Natural killer cell (primary cell): ENCODE results near the gene UPF3B. TPM values are rescaled to one million over a fixed set of nuclear protein-coding genes. Genes with fewer than 3 reads are reported as not detected.
"Not testable (repeated sequence)": the region's sequence is repeated elsewhere in the genome, so short reads cannot be mapped to it uniquely, and the experiment has no call there.

Experiments used
- ATAC-seq, 3 donors: fragments of 150-1000 bp in 2 of 3; fragments of 200-7000 bp in 1 of 3; cut with Tn5 transposase; 1 replicate in 1 of 3; 2 replicates in 2 of 3; pipeline ENCODE4 v1.10.0; 2021; ENCODE audit warnings: mild to moderate bottlenecking in 2 of 3, moderate library complexity in 2 of 3
- DNase-seq, 2 donors: peaks; one replicate each; pipeline versions ENCODE4 v3.0.0 to v3.0.0-alpha.2; 2013 to 2021; ENCODE audit warnings: mixed read lengths in 1 of 2
- H3K27ac ChIP-seq: one replicate; pipeline ENCODE4 v1.5.1; 2013; ENCODE audit warnings: mild to moderate bottlenecking, low read length
- H3K27me3 ChIP-seq: one replicate; pipeline ENCODE4 v1.6.1; 2013; ENCODE audit warnings: low read length; ENCODE audit not compliant: control insufficient read depth, insufficient read depth
- H3K36me3 ChIP-seq: one replicate; pipeline ENCODE4 v1.6.1; 2013; ENCODE audit warnings: low read length; ENCODE audit not compliant: control insufficient read depth, insufficient read depth
- H3K4me1 ChIP-seq: one replicate; pipeline ENCODE4 v1.6.1; 2013; ENCODE audit warnings: low read length; ENCODE audit not compliant: control insufficient read depth, insufficient read depth
- H3K4me3 ChIP-seq: one replicate; pipeline ENCODE4 v1.5.1; 2013; ENCODE audit warnings: low read length
- H3K9me3 ChIP-seq: one replicate; pipeline ENCODE4 v1.6.1; 2013; ENCODE audit warnings: low read length; ENCODE audit not compliant: control insufficient read depth, insufficient read depth
- H3K27ac Mint-ChIP-seq, 2 donors: one replicate each; pipeline ENCODE4 v1.8.0; 2022; ENCODE audit warnings: mild to moderate bottlenecking in 2 of 2, mixed read lengths in 2 of 2, moderate library complexity in 1 of 2
- H3K27me3 Mint-ChIP-seq, 2 donors: one replicate each; pipeline ENCODE4 v1.8.0; 2022; ENCODE audit warnings: low read depth in 2 of 2, mixed read lengths in 2 of 2
- H3K36me3 Mint-ChIP-seq: one replicate; pipeline ENCODE4 v1.8.0; 2022; ENCODE audit warnings: mixed read lengths
- H3K4me1 Mint-ChIP-seq, 2 donors: one replicate each; pipeline ENCODE4 v1.8.0; 2022; ENCODE audit warnings: mixed read lengths in 2 of 2
- H3K4me3 Mint-ChIP-seq: one replicate; pipeline ENCODE4 v1.8.0; 2022; ENCODE audit warnings: mild to moderate bottlenecking, moderate library complexity, mixed read lengths
- H3K9me3 Mint-ChIP-seq, 2 donors: one replicate each; pipeline ENCODE4 v1.8.0; 2022; ENCODE audit warnings: mixed read lengths in 2 of 2
- WGBS: methylation state at CpG from one replicate; pipeline ENCODE4 v1.1.7; 2013; ENCODE audit warnings: missing lambda C conversion rate; ENCODE audit not compliant: insufficient coverage; 5-methylcytosine and 5-hydroxymethylcytosine counted together
- intact Hi-C: fragments of 100-400 bp; cut with micrococcal nuclease; formaldehyde crosslinking; loops from one replicate; pipeline ENCODE4 v1.14.2; 2022
- total RNA-seq, 4 donors: library from RNA; stranded (reverse); fragments of 120-200 nt in 1 of 4; gene quantifications; one replicate each; pipeline versions ENCODE4 v1.2.3 to v1.2.4, GENCODE V29; 2013 to 2022
- TF ChIP-seq, protein P1 (sequence below): fragments of 200-600 bp; IDR thresholded peaks from one replicate; pipeline ENCODE4 v1.8.0; 2022; ENCODE audit warnings: antibody characterized with exemption

The UPF3B gene
- total RNA-seq, 3 donors from 2014 or later (not counting 1 experiment from before 2014, with no cell fraction given) = 9.3 to 16.4 (median 12.4) TPM

DNA sequence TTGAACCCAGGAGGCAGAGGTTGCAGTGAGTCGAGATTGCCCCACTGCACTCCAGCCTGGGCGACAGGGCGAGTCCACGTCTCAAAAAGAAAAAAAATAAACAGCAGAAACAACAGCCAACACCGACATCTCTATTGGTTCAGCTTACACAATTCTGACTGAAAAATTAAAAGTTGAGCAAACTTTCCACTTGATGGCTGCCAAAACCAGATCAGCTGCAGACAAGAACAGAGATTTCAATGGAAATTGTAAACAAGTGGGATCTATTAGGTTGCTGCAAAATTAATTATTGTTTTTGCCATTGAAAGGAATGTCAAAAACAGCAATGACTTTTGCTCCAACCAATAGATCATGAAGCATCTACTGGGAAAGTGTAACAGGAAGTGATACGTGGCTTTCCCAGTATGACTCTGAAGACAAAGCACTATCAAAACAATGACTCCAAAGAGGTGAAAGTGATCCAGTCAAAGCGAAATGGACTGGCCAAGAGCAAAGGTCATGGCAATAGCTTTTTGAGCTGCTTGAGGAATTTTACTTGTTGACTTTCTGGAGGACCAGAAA is 26.3 kb downstream of the UPF3B start:
- intact Hi-C loops = no loop called here
- H3K4me3 ChIP-seq = no peak overlapping the region
- TF ChIP-seq, protein P1, sequence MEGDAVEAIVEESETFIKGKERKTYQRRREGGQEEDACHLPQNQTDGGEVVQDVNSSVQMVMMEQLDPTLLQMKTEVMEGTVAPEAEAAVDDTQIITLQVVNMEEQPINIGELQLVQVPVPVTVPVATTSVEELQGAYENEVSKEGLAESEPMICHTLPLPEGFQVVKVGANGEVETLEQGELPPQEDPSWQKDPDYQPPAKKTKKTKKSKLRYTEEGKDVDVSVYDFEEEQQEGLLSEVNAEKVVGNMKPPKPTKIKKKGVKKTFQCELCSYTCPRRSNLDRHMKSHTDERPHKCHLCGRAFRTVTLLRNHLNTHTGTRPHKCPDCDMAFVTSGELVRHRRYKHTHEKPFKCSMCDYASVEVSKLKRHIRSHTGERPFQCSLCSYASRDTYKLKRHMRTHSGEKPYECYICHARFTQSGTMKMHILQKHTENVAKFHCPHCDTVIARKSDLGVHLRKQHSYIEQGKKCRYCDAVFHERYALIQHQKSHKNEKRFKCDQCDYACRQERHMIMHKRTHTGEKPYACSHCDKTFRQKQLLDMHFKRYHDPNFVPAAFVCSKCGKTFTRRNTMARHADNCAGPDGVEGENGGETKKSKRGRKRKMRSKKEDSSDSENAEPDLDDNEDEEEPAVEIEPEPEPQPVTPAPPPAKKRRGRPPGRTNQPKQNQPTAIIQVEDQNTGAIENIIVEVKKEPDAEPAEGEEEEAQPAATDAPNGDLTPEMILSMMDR = no peak
- ATAC-seq (no peak), DNase-seq (no peak)
- Mint-ChIP-seq H3K27ac (no peak overlapping the region), H3K36me3 (no peaks in the 10 kb centered on the region), H3K4me3 (no peak overlapping the region), H3K27me3 (no peaks in the 10 kb centered on the region), H3K4me1 (peaks cover 0 to 9% of the 10 kb centered on the region in 2 donors), H3K9me3 (no peaks in the 10 kb centered on the region)
- no peak overlapping the region for H3K27ac ChIP-seq
- H3K9me3 ChIP-seq = no peaks in the 10 kb centered on the region
- 82% methylated on average over 6 of the region's 7 CpGs for WGBS
- peaks cover 2% of the 10 kb centered on the region for H3K4me1 ChIP-seq
- no peaks in the 10 kb centered on the region for H3K36me3 ChIP-seq
- no peaks in the 10 kb centered on the region for H3K27me3 ChIP-seq

DNA sequence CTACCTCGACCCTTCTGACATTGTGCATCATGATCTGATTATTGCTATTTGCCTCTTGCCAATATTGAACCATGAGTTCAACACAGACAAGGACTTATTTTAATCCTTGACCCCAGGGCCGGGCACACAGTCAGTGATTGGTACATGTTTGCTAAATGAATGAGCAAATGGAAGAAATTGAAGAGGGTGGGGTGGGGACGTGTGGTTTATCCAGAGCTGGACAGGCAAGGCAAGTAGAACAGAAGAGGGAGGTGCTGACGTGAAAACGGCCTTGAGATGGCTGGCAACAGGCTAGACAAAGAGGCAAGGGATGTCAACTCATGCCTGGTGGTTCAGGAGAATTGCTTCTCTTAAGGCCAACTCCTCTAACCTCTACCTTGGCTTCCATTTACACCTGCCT is 28.5 kb downstream of the UPF3B start:
- peaks cover 0 to 13% of the 10 kb centered on the region in 2 donors for H3K4me1 Mint-ChIP-seq
- H3K36me3 ChIP-seq, H3K9me3 ChIP-seq, H3K9me3 Mint-ChIP-seq, ATAC-seq, DNase-seq, H3K27me3 ChIP-seq, H3K4me1 ChIP-seq, H3K4me3 ChIP-seq, H3K27me3 Mint-ChIP-seq, H3K4me3 Mint-ChIP-seq, intact Hi-C loops, H3K36me3 Mint-ChIP-seq, H3K27ac ChIP-seq: not testable (repeated sequence)
- no CpG with 5 or more reads among the region's 5 CpGs for WGBS
- peak overlapping the region in 1 of 2 donors; percentile 83 for H3K27ac Mint-ChIP-seq

DNA sequence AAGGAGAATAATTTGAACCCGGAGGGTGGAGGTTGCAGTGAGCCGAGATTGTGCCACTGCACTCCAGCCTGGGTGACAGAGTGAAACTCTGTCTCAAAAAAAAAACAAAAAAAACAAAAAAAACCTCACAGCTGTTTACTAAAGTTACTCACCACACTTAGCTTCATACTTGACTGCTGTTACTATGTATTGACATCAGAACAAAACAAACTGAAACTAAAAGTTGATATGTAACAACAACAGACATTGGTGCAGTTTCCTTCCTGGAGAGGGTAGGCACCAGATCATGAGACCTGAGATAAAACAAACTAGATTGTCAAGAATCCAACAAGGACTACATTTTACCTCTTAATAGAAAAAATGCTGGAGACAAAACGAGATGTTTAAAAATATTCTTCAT is 31.1 kb downstream of the UPF3B start:
- peak overlapping the region; percentile 85 to 87 for H3K27ac Mint-ChIP-seq
- not testable (repeated sequence) for H3K4me3 ChIP-seq, H3K4me1 ChIP-seq, H3K36me3 ChIP-seq, H3K27me3 Mint-ChIP-seq, H3K9me3 Mint-ChIP-seq, H3K9me3 ChIP-seq, H3K36me3 Mint-ChIP-seq, H3K27me3 ChIP-seq
- H3K27ac ChIP-seq = peak overlapping the region; percentile 54
- ATAC-seq = peak; percentile 98 to 99 (median 99)
- DNase-seq = peak in 1 of 2 donors; percentile 78
- intact Hi-C loops = loop anchor here (1.0 kb wide), 1 partner anchor 30 kb away; the partner anchor contains the start of gene RPL39
- H3K4me3 Mint-ChIP-seq = peak overlapping the region; percentile 45
- peaks cover 0 to 13% of the 10 kb centered on the region in 2 donors for H3K4me1 Mint-ChIP-seq
- WGBS = no CpG with 5 or more reads among the region's 3 CpGs

DNA sequence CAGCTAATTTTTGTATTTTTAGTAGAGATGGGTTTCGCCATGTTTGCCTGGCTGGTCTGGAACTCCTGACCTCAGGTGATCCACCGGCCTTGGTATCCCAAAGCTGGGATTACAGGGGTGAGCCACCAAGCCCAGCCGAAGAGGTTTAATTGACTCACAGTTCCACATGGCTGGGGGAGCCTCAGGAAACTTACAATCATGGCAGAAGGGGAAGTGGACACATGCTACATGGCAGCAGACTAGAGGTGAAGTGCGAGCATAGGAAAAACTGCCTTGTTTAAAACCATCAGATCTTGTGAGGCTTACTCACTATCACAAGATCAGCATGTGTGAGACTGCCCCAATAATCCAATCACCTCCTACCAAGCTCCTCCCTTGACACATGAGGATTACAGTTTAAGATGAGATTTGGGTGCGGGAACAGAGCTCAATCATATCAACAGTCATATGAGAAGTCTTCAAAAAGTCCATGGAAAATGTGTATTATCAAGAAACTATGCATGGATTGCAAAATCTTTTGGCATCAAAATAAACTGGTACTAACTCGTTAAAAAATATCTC is 35.6 kb downstream of the UPF3B start:
- Mint-ChIP-seq H3K27ac (no peak overlapping the region), H3K27me3 (no peaks in the 10 kb centered on the region), H3K4me3 (no peak overlapping the region), H3K36me3 (no peaks in the 10 kb centered on the region), H3K4me1 (peaks cover 0 to 11% of the 10 kb centered on the region in 2 donors), H3K9me3 (no peaks in the 10 kb centered on the region)
- Histone ChIP-seq H3K27ac (no peak overlapping the region), H3K4me3 (no peak overlapping the region), H3K36me3 (no peaks in the 10 kb centered on the region), H3K4me1 (peaks cover 7% of the 10 kb centered on the region), H3K9me3 (no peaks in the 10 kb centered on the region), H3K27me3 (no peaks in the 10 kb centered on the region)
- 92% methylated on average over 4 of the region's 6 CpGs for WGBS
- ATAC-seq (no peak), DNase-seq (no peak)
- intact Hi-C loops = no loop called here
- TF ChIP-seq, protein P1 = no peak
